Caco-2 (cell line): ENCODE measurements around the gene IMMP2L. TPM values are rescaled to one million over a fixed set of nuclear protein-coding genes. Genes with fewer than 3 reads are reported as not detected.

ENCODE experiments used
- BruUV-seq: library from RNA; stranded (reverse); fragments of 400-500 nt; replicated peaks from 2 replicates; lab custom pipeline; 2021; lab: Mats Ljungman, UMichigan
- CTCF ChIA-PET: fragments of 300-600 bp; sonication (Branson Sonifier 250); formaldehyde crosslinking; loops from one replicate; lab custom pipeline; 2022; ENCODE audit warnings: antibody characterized with exemption; lab: Charles Lee
- POLR2A ChIA-PET: fragments of 300-600 bp; sonication (Branson Sonifier 250); formaldehyde crosslinking; loops from one replicate; lab custom pipeline; 2022; ENCODE audit warnings: antibody characterized with exemption; lab: Charles Lee
- DNase-seq, 2 experiments: peaks; one replicate each; pipeline versions ENCODE4 v3.0.0 to v3.0.0-alpha.2; 2020 to 2022
- H3K27me3 ChIP-seq: replicated peaks from 2 replicates; pipeline ENCODE4 v1.6.0; 2011; ENCODE audit warnings: low read length; ENCODE audit not compliant: control insufficient read depth, insufficient read depth
- H3K36me3 ChIP-seq: 2 replicates; pipeline ENCODE4 v1.5.1; 2011; ENCODE audit warnings: low read length; ENCODE audit not compliant: control insufficient read depth, insufficient read depth
- H3K4me1 ChIP-seq: fragments of 250-450 bp; sonication (Bioruptor Pico); 2 replicates; pipeline ENCODE4 v1.5.1; 2020; ENCODE audit warnings: mild to moderate bottlenecking
- H3K4me3 ChIP-seq: 2 replicates; pipeline ENCODE4 v1.5.1; 2011; ENCODE audit warnings: low read depth, mild to moderate bottlenecking, control low read depth, low read length
- H3K9me3 ChIP-seq: fragments of 250-450 bp; sonication (Bioruptor Pico); 2 replicates; pipeline ENCODE4 v1.5.1; 2020; ENCODE audit warnings: mild to moderate bottlenecking, moderate library complexity
- H3K27ac Mint-ChIP-seq: one replicate; pipeline ENCODE4 v1.8.0; 2022; ENCODE audit warnings: mixed read lengths; ENCODE audit not compliant: unreplicated experiment
- H3K27me3 Mint-ChIP-seq: one replicate; pipeline ENCODE4 v1.8.0; 2022; ENCODE audit warnings: mixed read lengths; ENCODE audit not compliant: insufficient read depth, unreplicated experiment
- H3K36me3 Mint-ChIP-seq: one replicate; pipeline ENCODE4 v1.8.0; 2022; ENCODE audit warnings: mild to moderate bottlenecking, mixed read lengths; ENCODE audit not compliant: insufficient read depth, unreplicated experiment
- H3K4me1 Mint-ChIP-seq: one replicate; pipeline ENCODE4 v1.8.0; 2022; ENCODE audit warnings: low read depth, mixed read lengths; ENCODE audit not compliant: unreplicated experiment
- H3K4me3 Mint-ChIP-seq: one replicate; pipeline ENCODE4 v1.8.0; 2022; ENCODE audit warnings: mild to moderate bottlenecking, moderate library complexity, mixed read lengths; ENCODE audit not compliant: unreplicated experiment
- H3K9me3 Mint-ChIP-seq: one replicate; pipeline ENCODE4 v1.8.0; 2022; ENCODE audit warnings: mixed read lengths; ENCODE audit not compliant: unreplicated experiment
- intact Hi-C: fragments of 100-400 bp; cut with micrococcal nuclease; formaldehyde crosslinking; loops from one replicate; pipeline ENCODE4 v1.10.0; 2022; ENCODE audit not compliant: unreplicated experiment
- total RNA-seq: library from RNA; stranded (reverse); gene quantifications from 2 replicates; pipeline ENCODE4 v1.2.3, GENCODE V29; 2022
- TF ChIP-seq, protein P1 (sequence below), 2 experiments: fragments of 200-600 bp in 1 of 2; IDR thresholded peaks; 1 replicate in 1 of 2; 2 replicates in 1 of 2; pipeline versions ENCODE4 v1.5.1 to v1.8.0; 2011 to 2022; ENCODE audit warnings: antibody characterized with exemption in 1 of 2, control low read depth in 1 of 2, inconsistent platforms in 1 of 2, low read depth in 1 of 2, low read length in 1 of 2, mild to moderate bottlenecking in 1 of 2, moderate library complexity in 1 of 2; ENCODE audit not compliant: insufficient read depth in 1 of 2, severe bottlenecking in 1 of 2, unreplicated experiment in 1 of 2

The IMMP2L gene
- total RNA-seq, 1 experiment from 2014 or later: 9.5 TPM

DNA sequence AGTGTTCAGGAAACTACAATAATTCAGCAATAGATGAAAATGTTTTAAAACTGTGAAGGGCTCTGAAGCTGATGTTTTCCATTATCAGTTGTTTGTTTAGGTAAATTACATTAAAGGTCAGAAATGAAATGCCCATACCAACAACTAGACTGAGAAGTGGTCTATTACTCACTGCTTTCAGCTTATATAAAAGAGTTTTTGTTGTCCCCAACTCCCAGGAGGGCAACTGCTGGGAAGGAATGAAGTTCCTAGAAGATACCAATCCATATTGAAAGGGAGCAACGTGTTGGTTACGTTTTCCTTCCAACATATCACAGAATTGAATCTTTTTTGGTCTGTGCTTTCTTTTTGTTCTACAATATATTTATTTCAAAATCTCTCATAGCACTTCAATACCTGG, 802.0 kb downstream of the IMMP2L start:
- Histone ChIP-seq H3K9me3 (no peaks in the 10 kb centered on the region), H3K4me3 (no peak overlapping the region), H3K36me3 (no peaks in the 10 kb centered on the region), H3K27me3 (no peaks in the 10 kb centered on the region), H3K4me1 (no peaks in the 10 kb centered on the region)
- ChIA-PET CTCF (no interaction called here), POLR2A (no interaction called here)
- no TSS peak for BruUV-seq
- no peaks in the 10 kb centered on the region for H3K36me3 Mint-ChIP-seq
- H3K9me3 Mint-ChIP-seq: peaks cover 10% of the 10 kb centered on the region
- intact Hi-C loops: no loop called here
- no peaks in the 10 kb centered on the region for H3K27me3 Mint-ChIP-seq
- TF ChIP-seq, protein P1, sequence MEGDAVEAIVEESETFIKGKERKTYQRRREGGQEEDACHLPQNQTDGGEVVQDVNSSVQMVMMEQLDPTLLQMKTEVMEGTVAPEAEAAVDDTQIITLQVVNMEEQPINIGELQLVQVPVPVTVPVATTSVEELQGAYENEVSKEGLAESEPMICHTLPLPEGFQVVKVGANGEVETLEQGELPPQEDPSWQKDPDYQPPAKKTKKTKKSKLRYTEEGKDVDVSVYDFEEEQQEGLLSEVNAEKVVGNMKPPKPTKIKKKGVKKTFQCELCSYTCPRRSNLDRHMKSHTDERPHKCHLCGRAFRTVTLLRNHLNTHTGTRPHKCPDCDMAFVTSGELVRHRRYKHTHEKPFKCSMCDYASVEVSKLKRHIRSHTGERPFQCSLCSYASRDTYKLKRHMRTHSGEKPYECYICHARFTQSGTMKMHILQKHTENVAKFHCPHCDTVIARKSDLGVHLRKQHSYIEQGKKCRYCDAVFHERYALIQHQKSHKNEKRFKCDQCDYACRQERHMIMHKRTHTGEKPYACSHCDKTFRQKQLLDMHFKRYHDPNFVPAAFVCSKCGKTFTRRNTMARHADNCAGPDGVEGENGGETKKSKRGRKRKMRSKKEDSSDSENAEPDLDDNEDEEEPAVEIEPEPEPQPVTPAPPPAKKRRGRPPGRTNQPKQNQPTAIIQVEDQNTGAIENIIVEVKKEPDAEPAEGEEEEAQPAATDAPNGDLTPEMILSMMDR (IDR thresholded peaks at IDR 0.05; ENCODE audit: insufficient read depth in 1 of 2, low read depth in 1 of 2, low read length in 1 of 2, severe bottlenecking in 1 of 2, unreplicated experiment in 1 of 2): no peak
- no peak overlapping the region for H3K4me3 Mint-ChIP-seq
- no peak overlapping the region for H3K27ac Mint-ChIP-seq
- H3K4me1 Mint-ChIP-seq: no peaks in the 10 kb centered on the region
- DNase-seq: no peak

DNA sequence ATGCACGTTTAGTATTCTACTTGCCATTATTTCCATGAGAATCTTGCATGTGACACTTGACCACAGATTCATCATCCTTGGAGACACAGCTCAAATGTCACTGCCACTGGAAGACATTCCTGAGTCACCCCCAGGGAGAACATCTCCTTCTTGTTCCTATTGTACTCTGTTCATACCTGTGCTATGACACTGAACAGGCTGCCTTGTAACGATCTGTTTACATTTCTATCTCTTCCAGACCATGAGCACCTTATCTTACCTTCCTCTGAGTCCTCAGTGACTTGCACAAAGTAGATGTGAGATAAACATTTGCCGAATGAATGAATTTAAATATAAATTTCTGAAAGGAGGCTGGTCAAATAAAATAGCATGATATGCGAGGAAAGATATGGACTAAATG, 803.2 kb downstream of the IMMP2L start:
- ChIA-PET CTCF (no interaction called here), POLR2A (no interaction called here)
- H3K36me3 ChIP-seq: no peaks in the 10 kb centered on the region
- no peak for DNase-seq
- no peaks in the 10 kb centered on the region for H3K4me1 ChIP-seq
- Mint-ChIP-seq H3K27ac (no peak overlapping the region), H3K4me1 (no peaks in the 10 kb centered on the region), H3K36me3 (no peaks in the 10 kb centered on the region), H3K27me3 (no peaks in the 10 kb centered on the region), H3K4me3 (no peak overlapping the region), H3K9me3 (peaks cover 10% of the 10 kb centered on the region)
- TF ChIP-seq, protein P1 (IDR thresholded peaks at IDR 0.05; ENCODE audit: insufficient read depth in 1 of 2, low read depth in 1 of 2, low read length in 1 of 2, severe bottlenecking in 1 of 2, unreplicated experiment in 1 of 2): no peak
- H3K27me3 ChIP-seq: no peaks in the 10 kb centered on the region
- intact Hi-C loops: loop anchor here (5.0 kb wide), 1 partner anchor 82 kb away; no protein-coding TSS in a partner anchor
- H3K4me3 ChIP-seq: no peak overlapping the region
- BruUV-seq: no TSS peak
- H3K9me3 ChIP-seq: no peaks in the 10 kb centered on the region

DNA sequence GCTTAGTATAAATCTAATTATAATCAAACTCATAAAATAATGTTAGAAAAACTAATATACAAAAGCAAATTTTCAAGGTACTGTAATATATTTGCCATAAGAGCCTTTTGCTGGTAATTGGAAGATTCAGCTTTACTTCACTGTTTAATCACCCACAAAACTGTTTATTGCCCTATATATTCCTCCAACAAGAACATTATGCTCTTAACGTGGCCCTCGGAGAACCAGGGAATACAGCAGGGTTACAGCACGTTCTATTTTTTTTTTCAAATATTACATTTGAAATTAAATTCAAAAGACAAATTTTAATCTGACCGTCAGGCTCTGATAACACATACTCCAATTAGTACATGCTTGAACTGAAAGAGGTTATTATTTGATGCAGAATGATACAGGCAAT, 807.6 kb downstream of the IMMP2L start:
- intact Hi-C loops: loop anchor here (5.0 kb wide), 1 partner anchor 77 kb away; no protein-coding TSS in a partner anchor
- Mint-ChIP-seq H3K27me3 (no peaks in the 10 kb centered on the region), H3K4me1 (no peaks in the 10 kb centered on the region), H3K27ac (no peak overlapping the region), H3K36me3 (no peaks in the 10 kb centered on the region), H3K4me3 (no peak overlapping the region), H3K9me3 (peaks cover 10% of the 10 kb centered on the region)
- H3K4me3 ChIP-seq: no peak overlapping the region
- no peaks in the 10 kb centered on the region for H3K36me3 ChIP-seq
- H3K9me3 ChIP-seq: no peaks in the 10 kb centered on the region
- H3K27me3 ChIP-seq: no peaks in the 10 kb centered on the region
- no TSS peak for BruUV-seq
- no peaks in the 10 kb centered on the region for H3K4me1 ChIP-seq
- ChIA-PET POLR2A (no interaction called here), CTCF (no interaction called here)
- no peak for DNase-seq
- TF ChIP-seq, protein P1 (IDR thresholded peaks at IDR 0.05; ENCODE audit: insufficient read depth in 1 of 2, low read depth in 1 of 2, low read length in 1 of 2, severe bottlenecking in 1 of 2, unreplicated experiment in 1 of 2): no peak
